H1 (cell line): Measurements from ENCODE around the gene PDE8B. TPM values are rescaled to one million over a fixed set of nuclear protein-coding genes. Genes with fewer than 3 reads are reported as not detected.

Source experiments
- CTCF ChIA-PET: fragments of 300-600 bp; sonication (Branson Sonifier 250); formaldehyde crosslinking; loops from one replicate; lab custom pipeline; 2021; ENCODE audit not compliant: partially characterized antibody; lab: Charles Lee
- POLR2A ChIA-PET: fragments of 300-600 bp; sonication (Branson Sonifier 250); formaldehyde crosslinking; loops from one replicate; lab custom pipeline; 2021; ENCODE audit warnings: inconsistent platforms; ENCODE audit not compliant: partially characterized antibody; lab: Charles Lee
- DNase-seq, 2 experiments: peaks; one replicate each; pipeline versions ENCODE4 v3.0.0 to v3.0.0-alpha.2; 2010 to 2022; ENCODE audit warnings: low spot score in 2 of 2, low read depth in 1 of 2, mixed read lengths in 1 of 2
- FAIRE-seq: peaks from 2 replicates; lab custom pipeline; 2011; peaks lifted over from hg19 to GRCh38; lab: Jason Lieb, UNC
- H2AFZ ChIP-seq: 2 replicates; pipeline ENCODE4 v1.8.1; 2012; ENCODE audit warnings: low read length, inconsistent platforms
- H2AK5ac ChIP-seq: 2 replicates; pipeline ENCODE4 v1.6.1; 2013; ENCODE audit warnings: low read depth, low read length
- H2BK120ac ChIP-seq: replicated peaks from 2 replicates; pipeline ENCODE3; 2013; ENCODE audit warnings: low read depth, low read length, inconsistent platforms
- H2BK12ac ChIP-seq: 2 replicates; pipeline ENCODE4 v1.6.1; 2013; ENCODE audit warnings: low read depth, low read length
- H2BK15ac ChIP-seq: 2 replicates; pipeline ENCODE4 v1.6.1; 2013; ENCODE audit warnings: low read length
- H2BK20ac ChIP-seq: 2 replicates; pipeline ENCODE4 v1.6.1; 2013; ENCODE audit warnings: low read length
- H2BK5ac ChIP-seq: 2 replicates; pipeline ENCODE4 v1.6.1; 2013; ENCODE audit warnings: low read depth, low read length
- H3K14ac ChIP-seq: 2 replicates; pipeline ENCODE4 v1.6.1; 2013; ENCODE audit warnings: inconsistent platforms; ENCODE audit not compliant: insufficient read length
- H3K18ac ChIP-seq: 2 replicates; pipeline ENCODE4 v1.6.1; 2013; ENCODE audit warnings: low read length; ENCODE audit errors: extremely low read depth
- H3K23ac ChIP-seq: 2 replicates; pipeline ENCODE4 v1.6.1; 2013; ENCODE audit warnings: inconsistent platforms; ENCODE audit not compliant: insufficient read length
- H3K23me2 ChIP-seq: 2 replicates; pipeline ENCODE4 v1.6.1; 2013; ENCODE audit warnings: low read depth, low read length
- H3K27ac ChIP-seq: 2 replicates; pipeline ENCODE4 v1.6.1; 2011; ENCODE audit warnings: low read depth, low read length, inconsistent platforms
- H3K27me3 ChIP-seq, 4 experiments: replicated peaks in 1 of 4; 1 replicate in 1 of 4; 2 replicates in 3 of 4; pipeline versions ENCODE4 v1.6.1 to v1.8.1; 2011 to 2013; ENCODE audit warnings: low read length in 3 of 4, mild to moderate bottlenecking in 3 of 4, inconsistent platforms in 2 of 4, mixed read lengths in 2 of 4, moderate library complexity in 1 of 4; ENCODE audit not compliant: control insufficient read depth in 3 of 4, insufficient read depth in 3 of 4; ENCODE audit errors: extremely low read depth in 1 of 4
- H3K36me3 ChIP-seq, 4 experiments: 2 replicates each; pipeline versions ENCODE4 v1.6.1 to v1.8.1; 2011 to 2013; ENCODE audit warnings: mild to moderate bottlenecking in 4 of 4, low read length in 3 of 4, moderate library complexity in 2 of 4, control low read depth in 1 of 4, inconsistent platforms in 1 of 4; ENCODE audit not compliant: insufficient read depth in 4 of 4, control insufficient read depth in 2 of 4
- H3K4ac ChIP-seq: replicated peaks from 2 replicates; pipeline ENCODE3; 2013; ENCODE audit warnings: low read length, low read depth, mixed read lengths, inconsistent platforms; ENCODE audit not compliant: insufficient read length
- H3K4me1 ChIP-seq, 4 experiments: replicated peaks in 1 of 4; 1 replicate in 1 of 4; 2 replicates in 3 of 4; pipeline versions ENCODE4 v1.6.1 to v1.8.1; 2011 to 2013; ENCODE audit warnings: low read length in 3 of 4, inconsistent platforms in 2 of 4, mixed read lengths in 1 of 4; ENCODE audit not compliant: insufficient read depth in 4 of 4, control insufficient read depth in 3 of 4
- H3K4me2 ChIP-seq, 2 experiments: 2 replicates each; pipeline versions ENCODE4 v1.6.1 to v1.8.1; 2011 to 2013; ENCODE audit warnings: low read depth in 2 of 2, low read length in 2 of 2, control low read depth in 1 of 2, inconsistent platforms in 1 of 2, mild to moderate bottlenecking in 1 of 2; ENCODE audit not compliant: insufficient read depth in 1 of 2
- H3K4me3 ChIP-seq, 4 experiments: fragments of 200-600, 300-600 bp in 1 of 4; sonication (generic), shearing (Covaris generic), sonication (Bioruptor Twin) in 1 of 4; 2 replicates each; pipeline versions ENCODE4 v1.5.1 to v1.8.1; 2011 to 2016; ENCODE audit warnings: low read length in 4 of 4, low read depth in 3 of 4, control low read depth in 2 of 4, inconsistent platforms in 2 of 4, mild to moderate bottlenecking in 2 of 4, mixed read lengths in 1 of 4, moderate library complexity in 1 of 4; ENCODE audit not compliant: insufficient read depth in 2 of 4; ENCODE audit errors: extremely low read depth in 1 of 4
- H3K56ac ChIP-seq: replicated peaks from 2 replicates; pipeline ENCODE3; 2013; ENCODE audit warnings: low read depth, mild to moderate bottlenecking, mixed read lengths, low read length, inconsistent platforms; ENCODE audit not compliant: insufficient read length
- H3K79me1 ChIP-seq: 2 replicates; pipeline ENCODE4 v1.6.1; 2013; ENCODE audit warnings: low read depth, low read length, control low read depth
- H3K79me2 ChIP-seq, 2 experiments: 2 replicates each; pipeline versions ENCODE4 v1.6.1 to v1.8.1; 2012 to 2013; ENCODE audit warnings: low read length in 2 of 2, mild to moderate bottlenecking in 2 of 2, inconsistent platforms in 1 of 2; ENCODE audit not compliant: insufficient read depth in 2 of 2, control insufficient read depth in 1 of 2
- H3K9ac ChIP-seq, 4 experiments: replicated peaks in 1 of 4; 1 replicate in 1 of 4; 2 replicates in 3 of 4; pipeline versions ENCODE4 v1.6.1 to v1.8.1; 2011 to 2013; ENCODE audit warnings: low read depth in 3 of 4, low read length in 3 of 4, control low read depth in 2 of 4, mild to moderate bottlenecking in 2 of 4, moderate library complexity in 2 of 4, inconsistent platforms in 1 of 4; ENCODE audit errors: extremely low read depth in 1 of 4
- H3K9me3 ChIP-seq, 2 experiments: 2 replicates each; pipeline versions ENCODE4 v1.6.1 to v1.8.1; 2012 to 2013; ENCODE audit warnings: mild to moderate bottlenecking in 2 of 2, moderate library complexity in 2 of 2, control low read depth in 1 of 2, inconsistent platforms in 1 of 2, low read depth in 1 of 2, low read length in 1 of 2, mixed read lengths in 1 of 2; ENCODE audit not compliant: insufficient read depth in 2 of 2
- H4K20me1 ChIP-seq, 2 experiments: replicated peaks in 1 of 2; 2 replicates each; pipeline versions ENCODE3 to v1.8.1; 2011 to 2013; ENCODE audit warnings: inconsistent platforms in 2 of 2, low read length in 2 of 2, mild to moderate bottlenecking in 1 of 2; ENCODE audit not compliant: insufficient read depth in 2 of 2, control insufficient read depth in 1 of 2
- H4K5ac ChIP-seq: 2 replicates; pipeline ENCODE4 v1.6.1; 2013; ENCODE audit warnings: low read length, low read depth, mixed read lengths, inconsistent platforms; ENCODE audit not compliant: insufficient read length
- H4K8ac ChIP-seq: 2 replicates; pipeline ENCODE4 v1.8.0; 2013; ENCODE audit warnings: mild to moderate bottlenecking, moderate library complexity, low read length, inconsistent platforms; ENCODE audit not compliant: insufficient read depth; ENCODE audit errors: extremely low read depth
- H4K91ac ChIP-seq: replicated peaks from 2 replicates; pipeline ENCODE3; 2013; ENCODE audit warnings: low read length, mixed read lengths, inconsistent platforms; ENCODE audit not compliant: insufficient read length
- BRCA1 ChIP-seq: IDR thresholded peaks from 2 replicates; pipeline ENCODE4 v1.6.1; 2012; ENCODE audit warnings: low read depth, low read length, improper control_type of control experiment
- EGR1 ChIP-seq: IDR thresholded peaks from 2 replicates; pipeline ENCODE4 v1.6.1; 2011; ENCODE audit warnings: low read depth, low read length, borderline replicate concordance
- GTF2F1 ChIP-seq: IDR thresholded peaks from 2 replicates; pipeline ENCODE4 v1.6.1; 2012; ENCODE audit warnings: low read depth, low read length, improper control_type of control experiment, borderline replicate concordance
- MAFK ChIP-seq: IDR thresholded peaks from 2 replicates; pipeline ENCODE4 v1.6.1; 2012; ENCODE audit warnings: low read depth, mild to moderate bottlenecking, improper control_type of control experiment, low read length
- POLR2A ChIP-seq, 2 experiments: IDR thresholded peaks; 1 replicate in 1 of 2; 2 replicates in 1 of 2; pipeline ENCODE4 v1.6.1; 2011; ENCODE audit warnings: low read depth in 2 of 2, low read length in 2 of 2, mild to moderate bottlenecking in 2 of 2; ENCODE audit errors: control extremely low read depth in 1 of 2
- RAD21 ChIP-seq, 2 experiments: IDR thresholded peaks in 1 of 2; conservative IDR thresholded peaks in 1 of 2; 2 replicates each; pipeline ENCODE4 v1.6.1; 2011; ENCODE audit warnings: low read depth in 2 of 2, low read length in 2 of 2, improper control_type of control experiment in 1 of 2, inconsistent platforms in 1 of 2, mild to moderate bottlenecking in 1 of 2, moderate library complexity in 1 of 2
- RBBP5 ChIP-seq: IDR thresholded peaks from 2 replicates; pipeline ENCODE4 v1.7.1; 2012; ENCODE audit warnings: low read depth, mild to moderate bottlenecking, inconsistent platforms, low read length, moderate library complexity, borderline replicate concordance
- SP2 ChIP-seq: IDR thresholded peaks from 2 replicates; pipeline ENCODE4 v1.6.1; 2012; ENCODE audit warnings: mild to moderate bottlenecking, low read length, inconsistent platforms
- SRF ChIP-seq: IDR thresholded peaks from 2 replicates; pipeline ENCODE4 v1.6.1; 2011; ENCODE audit warnings: mild to moderate bottlenecking, low read depth, low read length, moderate library complexity
- WGBS, 2 experiments: shearing (Covaris generic) in 1 of 2; methylation state at CpG; one replicate each; pipeline versions ENCODE4 v1.1.6 to v1.1.7; 2013 to 2015; ENCODE audit warnings: low lambda C conversion rate in 2 of 2, mixed read lengths in 2 of 2, inconsistent platforms in 1 of 2, low coverage in 1 of 2, missing lambda C conversion rate in 1 of 2; ENCODE audit not compliant: insufficient replicate concordance in 2 of 2, insufficient coverage in 1 of 2, insufficient read length in 1 of 2; ENCODE audit errors: extremely low coverage in 1 of 2, missing lambda C conversion rate in 1 of 2; 5-methylcytosine and 5-hydroxymethylcytosine counted together
- polyA plus RNA-seq, 7 experiments: library from polyadenylated mRNA; depleted of rRNA in 3 of 7; stranded (reverse) in 5 of 7; unstranded in 2 of 7; fragments of >200 nt in 5 of 7; fragments of 200-250 nt in 2 of 7; gene quantifications; 1 replicate in 5 of 7; 2 replicates in 1 of 7; 4 replicates in 1 of 7; pipeline versions ENCODE4 v1.2.1 to v1.2.3, GENCODE V29; 2011 to 2013; ENCODE audit warnings: missing spikeins in 2 of 7, mixed read lengths in 2 of 7
- total RNA-seq: library from RNA; stranded (reverse); fragmentation: NEBNext Ultra II Directional; extraction: Animal tissue kit (Norgen Biotek cat#: 25700); gene quantifications from 2 replicates; pipeline ENCODE4 v1.2.1, GENCODE V29; 2021
- TF ChIP-seq, protein P1 (sequence below): IDR thresholded peaks from 2 replicates; pipeline ENCODE4 v1.6.1; 2012; ENCODE audit warnings: inconsistent platforms

The PDE8B gene
- total and polyA plus RNA-seq, 2 of the 8 experiments (the other 6 are each of a cell fraction or from before 2014, with no cell fraction given), result 0.32 to 1.1 TPM

DNA sequence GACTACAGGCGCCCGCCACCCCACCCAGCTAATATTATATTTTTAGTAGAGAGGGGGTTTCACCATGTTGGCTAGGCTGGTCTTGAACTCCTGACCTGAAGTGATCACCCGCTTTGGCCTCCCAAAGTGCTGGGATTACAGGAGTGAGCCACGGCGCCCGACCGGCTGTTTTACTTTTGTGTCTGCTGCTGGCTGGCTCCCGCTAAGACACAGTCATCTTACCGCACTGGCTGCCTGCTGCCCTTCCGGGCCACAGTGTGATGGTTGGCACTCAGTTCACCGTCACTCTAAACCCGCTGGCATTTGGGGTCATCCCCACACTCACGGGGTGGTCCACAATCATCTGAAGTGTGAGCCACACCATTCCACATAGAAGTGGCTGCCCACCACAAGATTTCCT is 188.0 kb downstream of the PDE8B start:
- no peak overlapping the region for H3K4ac ChIP-seq
- H2BK12ac ChIP-seq, result 0 out of 2 replicates have a peak overlapping the region, but pooled peaks have one; percentile 23
- DNase-seq, result no peak
- H3K9ac ChIP-seq, result no peak overlapping the region
- no peaks in the 10 kb centered on the region for H3K23me2 ChIP-seq
- no peak overlapping the region for H2BK15ac ChIP-seq
- no peak overlapping the region for H3K56ac ChIP-seq
- H3K4me1 ChIP-seq, result peaks cover 0 to 5% (median 0%) of the 10 kb centered on the region in 4 experiments; a peak in 1 of 7 replicates
- no peak overlapping the region for H3K4me3 ChIP-seq
- H2BK20ac ChIP-seq, result no peak overlapping the region
- H4K8ac ChIP-seq, result no peak overlapping the region
- H3K79me1 ChIP-seq, result no peaks in the 10 kb centered on the region
- no peak overlapping the region for H3K23ac ChIP-seq
- H3K14ac ChIP-seq, result no peak overlapping the region
- H2AK5ac ChIP-seq, result no peak overlapping the region
- H2BK5ac ChIP-seq, result no peak overlapping the region
- POLR2A ChIA-PET, result no interaction called here
- no peaks in the 10 kb centered on the region for H3K79me2 ChIP-seq
- no peaks in the 10 kb centered on the region for H4K20me1 ChIP-seq
- TF ChIP-seq, protein P1, sequence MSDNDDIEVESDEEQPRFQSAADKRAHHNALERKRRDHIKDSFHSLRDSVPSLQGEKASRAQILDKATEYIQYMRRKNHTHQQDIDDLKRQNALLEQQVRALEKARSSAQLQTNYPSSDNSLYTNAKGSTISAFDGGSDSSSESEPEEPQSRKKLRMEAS, result no peak
- TF ChIP-seq SRF, result no peak
- TF ChIP-seq EGR1, result no peak
- no peak for TF ChIP-seq BRCA1
- no peak for TF ChIP-seq GTF2F1
- TF ChIP-seq SP2, result no peak
- TF ChIP-seq MAFK, result no peak
- TF ChIP-seq RBBP5, result no peak
- TF ChIP-seq POLR2A (IDR thresholded peaks at IDR 0.05; ENCODE audit: control extremely low read depth in 1 of 2, low read depth in 2 of 2, low read length in 2 of 2), result no peak
- no peak for TF ChIP-seq RAD21 (IDR thresholded peaks at IDR 0.05 in 1 of 2, conservative IDR thresholded peaks at IDR 0.05 in 1 of 2; ENCODE audit: low read depth in 2 of 2, low read length in 2 of 2)
- H3K27me3 ChIP-seq, result no peaks in the 10 kb centered on the region
- no peak overlapping the region for H3K18ac ChIP-seq
- no peak overlapping the region for H2AFZ ChIP-seq
- H3K4me2 ChIP-seq, result no peak overlapping the region
- no peaks in the 10 kb centered on the region for H3K36me3 ChIP-seq
- no peak for FAIRE-seq
- no peak overlapping the region for H4K5ac ChIP-seq
- no peak overlapping the region for H4K91ac ChIP-seq
- H2BK120ac ChIP-seq, result no peak overlapping the region
- H3K27ac ChIP-seq, result no peak overlapping the region
- WGBS, 2 experiments, result 96% methylated on average over 11 of the region's 13 CpGs; no CpG with 5 or more reads in 1 of the 2 experiments
- H3K9me3 ChIP-seq, result no peaks in the 10 kb centered on the region
- CTCF ChIA-PET, result interaction anchor here (1.3 kb wide), 1 partner anchor 20 kb away, joined by 3 read pairs; no protein-coding TSS in a partner anchor
